ENCODE data around the gene SLC16A10.
"Not testable (repeated sequence)": the region's sequence is repeated elsewhere in the genome, so short reads cannot be mapped to it uniquely, and the experiment has no call there.

The SLC16A10 gene

GRCh38 chr6:111087871-111088667, 766 bp downstream of the SLC16A10 start:
- peak; percentile 70 for DNase-seq

GRCh38 chr6:111088668-111089003, 1.3 kb downstream of the SLC16A10 start:
- no peak for DNase-seq

DNA sequence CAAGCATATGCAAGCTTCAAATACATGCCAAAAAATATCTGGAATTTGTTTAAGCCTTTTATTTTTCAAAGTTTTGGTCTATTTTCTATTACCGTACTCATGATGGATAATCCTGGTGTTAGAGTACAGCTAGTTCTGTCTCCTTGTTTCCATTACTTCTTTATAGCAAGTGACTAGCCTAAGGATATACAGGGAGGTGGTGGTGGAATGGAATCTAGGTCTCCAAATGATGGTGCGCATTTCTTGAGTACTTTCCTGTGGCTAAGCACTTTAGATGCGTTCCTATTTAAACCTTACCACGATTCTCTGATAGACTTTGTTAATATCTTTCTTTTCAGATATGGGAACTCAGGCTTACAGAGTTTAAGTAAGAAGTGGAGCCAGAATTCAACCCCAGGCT, 3.5 kb downstream of the SLC16A10 start:
- DNase-seq = no peak

DNA sequence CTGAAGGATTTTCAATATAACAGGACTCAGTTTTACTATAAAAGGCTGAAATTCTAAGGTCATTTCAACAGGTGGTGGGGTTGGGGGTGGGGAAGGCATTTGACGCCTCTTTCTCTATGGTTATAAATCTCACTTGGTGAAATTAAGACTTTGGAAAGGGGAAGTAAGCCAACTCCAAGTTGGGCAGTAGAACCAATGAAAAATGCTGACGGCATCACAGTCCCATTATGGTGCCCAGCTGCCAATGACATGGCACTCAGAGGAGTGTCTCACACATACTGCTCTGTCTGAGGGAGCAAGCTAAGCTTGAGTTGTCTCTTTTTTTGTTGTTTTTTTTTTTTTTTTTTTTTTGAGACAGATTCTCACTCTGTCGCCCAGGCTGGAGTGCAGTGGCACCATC, 4.7 kb downstream of the SLC16A10 start:
- no peak for DNase-seq

DNA sequence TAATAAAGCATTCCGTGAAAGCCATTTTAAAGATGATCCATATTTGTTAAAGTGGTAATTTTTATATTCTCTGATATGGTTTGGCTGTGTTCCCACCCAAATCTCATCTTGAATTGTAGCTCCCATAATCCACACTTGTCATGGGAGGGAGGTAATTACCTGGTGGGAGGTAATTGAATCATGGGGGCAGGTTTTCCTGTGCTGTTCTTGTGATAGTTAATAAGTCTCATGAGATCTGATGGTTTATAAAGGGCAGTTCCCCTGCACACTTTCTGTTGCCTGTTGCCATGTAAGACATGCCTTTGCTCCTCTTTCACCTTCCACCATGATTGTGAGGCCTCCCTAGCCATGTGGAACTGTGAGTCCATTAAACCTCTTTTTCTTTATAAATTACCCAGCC, 8.2 kb downstream of the SLC16A10 start:
- not testable (repeated sequence) for DNase-seq

DNA sequence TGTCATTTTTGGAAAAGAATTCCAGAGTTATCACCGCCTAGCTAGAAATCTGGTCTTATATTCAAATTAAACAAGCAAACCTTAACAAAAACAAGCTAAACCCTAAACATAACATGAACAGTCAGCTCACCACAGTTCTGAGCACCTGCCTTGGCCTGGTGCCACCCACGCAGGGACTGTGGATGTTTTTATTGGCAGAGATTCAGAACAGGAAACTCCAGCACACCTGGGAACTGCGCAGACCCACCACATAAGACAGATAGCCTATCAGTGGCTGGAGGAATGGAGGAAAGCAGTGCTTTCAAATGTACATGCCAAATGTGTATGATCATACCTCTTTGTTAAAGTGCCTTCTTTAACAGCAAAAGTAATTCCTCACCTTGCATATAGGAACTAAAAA, 8.9 kb downstream of the SLC16A10 start:
- DNase-seq = peak; percentile 44

DNA sequence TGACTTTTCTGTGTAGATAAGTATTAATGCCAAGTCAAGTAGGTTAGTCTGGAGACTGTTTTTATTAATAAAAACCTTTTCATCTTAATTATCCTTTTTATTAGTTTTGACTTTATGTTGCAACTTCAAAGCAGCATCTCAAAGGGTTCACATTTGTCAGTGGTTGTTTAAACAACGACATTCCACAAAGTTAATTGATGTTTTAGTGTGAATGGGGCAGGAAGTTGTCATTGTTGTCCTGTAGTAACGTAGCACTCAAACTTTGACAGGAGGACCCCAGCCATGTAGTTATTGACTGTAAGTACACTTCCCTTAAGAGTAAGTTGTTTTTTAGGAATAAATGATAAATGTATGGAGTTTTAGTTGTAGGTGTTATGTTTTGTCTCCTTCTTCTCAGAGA, 11.3 kb downstream of the SLC16A10 start:
- DNase-seq = no peak

DNA sequence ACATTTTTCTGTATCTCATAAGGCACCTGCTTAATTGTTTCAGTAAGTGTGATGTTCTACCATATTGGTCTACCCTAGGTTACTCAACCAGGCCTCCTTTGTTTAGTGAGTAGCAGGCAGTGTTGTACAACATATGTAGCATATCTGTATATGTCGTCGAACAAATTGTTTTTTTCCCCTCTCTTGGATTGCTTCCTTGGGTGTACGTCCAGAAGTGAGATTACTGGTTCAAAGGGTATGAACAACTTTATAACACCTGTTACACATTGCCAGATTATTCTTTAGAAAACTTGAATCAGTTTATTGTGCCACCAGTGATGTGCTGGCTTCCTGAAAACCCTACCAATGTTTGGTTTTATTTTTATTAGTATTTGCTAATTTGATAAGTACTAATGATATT, 14.7 kb downstream of the SLC16A10 start:
- no peak for DNase-seq

- DNase-seq = no peak
Observed at GRCh38 chr6:111105578-111105977, 18.3 kb downstream of the SLC16A10 start.

GRCh38 chr6:111107589-111107988, 20.3 kb downstream of the SLC16A10 start:
- no peak for DNase-seq

DNA sequence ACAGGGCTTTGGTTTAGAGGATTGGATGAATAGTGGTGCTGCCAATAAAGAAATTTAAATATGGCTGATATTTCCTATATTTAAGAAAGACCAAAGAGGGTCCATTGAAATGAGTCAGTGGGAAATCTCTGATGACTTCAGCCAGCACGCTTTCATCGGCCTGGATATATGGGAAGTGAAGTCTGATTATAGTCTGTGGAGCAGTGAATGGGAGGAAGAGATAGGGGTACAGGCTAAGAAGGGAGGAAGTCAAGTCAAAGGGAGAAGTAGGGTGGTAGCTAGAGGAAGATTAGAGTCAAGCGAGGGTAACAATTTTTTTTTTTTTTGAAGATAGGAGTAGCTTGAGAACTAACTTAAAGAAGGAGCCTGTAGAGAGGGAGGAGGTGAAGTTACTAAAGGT, 22.7 kb downstream of the SLC16A10 start:
- no peak for DNase-seq

DNA sequence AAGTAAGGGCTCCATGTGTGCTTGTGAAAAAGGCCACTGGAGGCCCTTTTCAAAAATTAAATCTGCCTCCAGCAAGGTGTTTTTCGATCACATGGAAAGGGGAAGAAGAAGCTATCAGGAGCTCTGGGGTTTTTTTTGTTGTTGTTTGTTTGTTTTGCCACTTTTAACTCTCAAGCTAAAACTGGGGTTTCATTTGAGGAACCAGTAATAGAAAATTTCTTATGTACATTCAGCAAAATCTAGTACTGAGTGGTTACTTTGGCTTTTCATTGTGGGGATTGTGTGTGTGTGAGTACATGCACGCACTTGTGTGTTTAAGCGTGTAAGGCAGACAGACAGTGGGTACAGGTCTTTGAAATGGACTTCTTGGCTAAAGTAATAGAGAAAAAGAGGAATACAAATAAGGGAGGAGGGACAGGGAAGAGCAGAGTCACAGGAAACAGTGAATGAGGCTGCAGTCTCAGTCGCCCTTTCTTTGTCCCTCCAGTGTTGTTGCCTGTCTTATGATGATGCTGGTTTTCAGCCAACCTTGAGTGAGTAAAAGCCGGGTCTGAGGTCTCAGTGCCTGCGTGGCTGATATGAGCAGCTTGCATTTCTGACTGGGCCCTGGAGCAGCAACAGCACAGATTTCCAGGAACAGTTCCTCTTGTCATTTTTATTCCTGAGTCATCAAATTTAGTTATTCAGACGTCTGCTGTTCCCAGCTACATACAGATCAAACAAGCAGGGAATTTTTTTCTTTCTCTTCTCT, 26.2 kb downstream of the SLC16A10 start:
- no peak for DNase-seq

- DNase-seq = no peak
Observed at GRCh38 chr6:111114087-111114443, 26.8 kb downstream of the SLC16A10 start.

DNA sequence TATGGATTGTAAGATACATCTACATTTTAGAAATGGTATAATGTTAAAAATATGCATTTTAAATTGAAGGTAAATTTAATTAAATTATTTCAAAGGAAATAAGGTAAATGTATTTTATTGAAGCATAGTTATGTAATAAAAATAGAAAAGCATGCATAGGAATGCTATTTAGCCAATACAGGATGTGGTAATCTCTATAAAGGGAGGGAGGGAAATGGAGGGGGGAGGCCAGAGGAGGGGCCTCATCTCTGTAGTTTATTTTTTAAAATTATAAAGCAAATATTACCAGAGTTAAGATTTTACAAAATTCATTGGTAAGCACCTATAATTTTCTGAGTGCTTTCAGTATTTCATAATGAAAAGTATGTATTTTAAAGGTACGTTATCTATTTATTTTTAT, 27.2 kb downstream of the SLC16A10 start:
- no peak for DNase-seq

DNA sequence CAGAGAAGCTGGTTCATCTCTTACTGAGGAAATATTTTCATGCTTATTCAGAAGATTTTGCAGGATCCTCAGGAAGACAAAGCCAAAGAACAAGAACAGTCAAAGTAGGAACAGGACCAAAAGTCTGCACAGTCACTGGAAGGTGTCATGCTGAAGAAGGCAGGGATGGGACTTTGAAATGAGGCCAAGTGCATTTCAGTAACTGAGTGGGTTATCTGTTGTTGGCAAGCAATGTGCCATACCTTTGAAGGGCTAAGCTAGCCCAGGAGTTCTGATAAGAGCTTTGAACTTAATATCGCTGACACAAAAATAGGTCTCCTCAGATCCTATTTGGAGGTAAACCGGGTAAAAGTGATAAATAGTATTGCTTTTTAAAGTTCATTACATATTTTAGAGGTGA, 31.5 kb downstream of the SLC16A10 start:
- DNase-seq = no peak

- no peak for DNase-seq
Observed at GRCh38 chr6:111119571-111120329, 32.4 kb downstream of the SLC16A10 start.

GRCh38 chr6:111121789-111122350, 34.6 kb downstream of the SLC16A10 start:
- DNase-seq = no peak

DNA sequence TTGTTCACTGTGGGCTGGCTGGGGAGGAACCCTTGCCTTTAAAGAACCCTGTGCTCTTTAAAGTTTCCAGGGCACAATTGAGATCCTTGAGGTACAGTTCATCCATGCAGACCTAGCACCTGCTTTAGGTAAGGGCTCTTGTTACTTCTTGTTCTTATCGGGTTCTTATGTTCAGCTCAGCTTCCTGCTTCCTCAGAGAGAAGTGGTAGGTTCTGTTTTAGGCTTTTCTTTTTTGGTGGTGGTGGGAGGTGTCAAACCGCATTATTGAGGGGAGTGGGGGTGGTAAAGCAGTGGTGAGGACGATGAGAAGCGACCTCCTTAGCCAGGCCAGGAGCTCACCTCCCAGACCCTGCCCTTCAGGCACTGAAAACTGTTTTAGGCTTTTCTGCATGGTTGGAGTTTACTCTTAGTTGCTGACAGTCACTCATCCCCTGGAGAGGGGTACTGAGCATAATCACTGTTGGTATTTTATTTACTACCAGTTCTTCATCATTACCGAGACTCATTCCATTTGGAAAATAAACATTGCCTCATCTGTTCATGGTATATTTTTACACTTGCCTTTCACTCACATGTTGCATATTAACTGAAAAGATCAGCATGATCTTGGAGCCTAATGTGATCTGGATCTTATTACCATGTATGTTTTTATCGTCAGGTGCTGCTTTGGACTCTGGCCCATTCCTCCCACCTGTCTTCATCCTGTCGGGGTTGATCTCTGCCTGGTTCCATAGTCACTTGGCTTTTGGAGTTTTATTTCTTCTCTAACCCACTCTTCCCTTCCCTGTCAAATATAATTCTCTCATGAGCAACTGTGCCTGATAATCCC, 35.4 kb downstream of the SLC16A10 start:
- no peak for DNase-seq

- no peak for DNase-seq
Observed at GRCh38 chr6:111124406-111124805, 37.1 kb downstream of the SLC16A10 start.

DNA sequence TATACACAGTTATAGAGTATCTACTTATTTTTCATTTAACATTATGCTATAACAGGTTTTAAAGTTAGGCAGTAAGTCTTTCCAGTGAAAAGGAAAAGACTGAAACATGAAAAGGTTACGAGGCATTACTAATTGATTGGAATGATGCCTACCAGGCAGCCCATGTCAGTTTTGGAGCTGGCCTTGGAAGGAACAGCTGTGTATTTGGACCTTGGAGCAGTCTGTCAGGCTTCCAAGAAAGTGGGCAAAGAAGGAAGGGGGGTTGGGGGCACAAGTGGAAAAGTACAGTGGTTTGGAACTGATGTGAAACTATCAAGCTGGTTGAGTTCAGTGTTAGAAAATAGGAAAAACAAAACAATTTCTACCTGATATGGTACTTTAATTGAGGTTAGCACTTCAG, 41.7 kb downstream of the SLC16A10 start:
- DNase-seq = no peak

GRCh38 chr6:111131018-111131417, 43.7 kb downstream of the SLC16A10 start:
- not testable (repeated sequence) for DNase-seq

- not testable (repeated sequence) for DNase-seq
Observed at GRCh38 chr6:111132669-111133068, 45.4 kb downstream of the SLC16A10 start.
